NCI-H187 treated with DMSO at 0.1 percent for 48 hours (cell line): Measurements from ENCODE around the gene KLHL11.
"Not testable (repeated sequence)": the region's sequence is repeated elsewhere in the genome, so short reads cannot be mapped to it uniquely, and the experiment has no call there.

Experiments
- DNase-seq: peaks from one replicate; lab custom pipeline; 2025; lab: John Stamatoyannopoulos, UW

Gene KLHL11

DNA sequence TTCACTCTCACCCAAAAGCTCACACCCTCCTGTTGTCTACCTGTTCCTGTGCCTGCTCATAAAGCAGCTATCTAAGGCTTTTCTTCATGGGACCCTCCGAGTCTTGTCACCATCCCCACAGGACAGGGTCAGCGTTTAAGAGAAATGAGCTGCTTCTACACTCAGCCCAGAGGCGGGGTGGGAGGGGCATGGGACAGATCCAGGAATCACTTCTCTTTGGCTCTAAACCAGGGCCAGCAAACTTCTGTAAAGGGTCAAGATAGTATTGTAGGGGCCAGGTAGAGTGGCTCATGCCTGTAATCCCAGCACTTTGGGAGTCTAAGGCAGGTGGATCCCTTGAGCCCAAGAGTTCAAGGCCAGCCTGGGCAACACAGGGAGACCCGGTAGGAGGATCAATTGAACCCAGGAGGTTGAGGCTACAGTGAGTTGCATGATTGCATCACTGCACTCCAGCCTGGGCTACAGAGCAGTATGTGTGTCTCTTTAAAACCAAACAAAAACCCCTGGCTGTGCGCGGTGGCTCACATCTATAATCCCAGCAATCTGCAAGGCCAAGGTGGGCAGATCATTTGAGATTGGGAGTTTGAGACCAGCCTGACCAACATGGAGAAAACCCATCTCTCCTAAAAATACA is 23.2 kb upstream of the KLHL11 start:
- no peak for DNase-seq

DNA sequence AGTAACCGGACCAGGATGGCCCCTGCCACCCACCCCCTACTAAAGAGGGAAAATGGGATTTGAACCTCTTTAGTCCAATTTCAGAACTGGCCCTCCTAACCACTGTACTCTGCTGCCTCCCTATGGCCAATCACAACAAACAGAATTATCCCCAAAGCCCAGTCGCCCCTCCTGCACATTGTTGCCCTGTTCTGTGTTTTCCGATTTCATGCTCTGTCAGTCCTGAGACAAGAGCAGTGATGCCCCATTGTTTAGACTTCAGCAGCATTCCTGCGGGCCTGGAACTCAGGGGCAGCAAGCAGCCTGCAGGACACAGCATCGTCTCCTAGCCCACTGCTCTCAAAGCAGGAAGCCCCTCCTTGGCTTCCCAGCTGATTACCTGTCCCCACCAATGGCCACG is 20.5 kb upstream of the KLHL11 start:
- no peak for DNase-seq

DNA sequence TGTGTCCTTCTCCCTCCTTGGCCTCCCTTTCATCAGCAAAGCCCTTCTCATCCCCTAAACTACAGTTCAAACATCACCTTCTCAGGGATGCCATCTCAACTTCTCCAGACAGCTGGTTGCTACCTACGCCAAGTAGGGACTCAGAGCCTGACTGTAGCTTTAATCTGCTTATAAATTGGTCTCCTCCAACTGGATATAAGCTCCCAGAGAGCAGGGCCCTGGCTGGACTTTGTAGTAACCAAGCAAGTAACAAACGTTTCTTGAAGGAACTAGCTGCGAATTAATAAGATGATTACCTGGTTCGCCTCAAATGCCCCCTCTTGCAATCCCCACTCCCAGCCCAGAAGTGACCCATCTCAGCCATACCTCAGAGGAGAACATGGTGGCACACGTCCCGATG is 17.5 kb upstream of the KLHL11 start:
- no peak for DNase-seq

DNA sequence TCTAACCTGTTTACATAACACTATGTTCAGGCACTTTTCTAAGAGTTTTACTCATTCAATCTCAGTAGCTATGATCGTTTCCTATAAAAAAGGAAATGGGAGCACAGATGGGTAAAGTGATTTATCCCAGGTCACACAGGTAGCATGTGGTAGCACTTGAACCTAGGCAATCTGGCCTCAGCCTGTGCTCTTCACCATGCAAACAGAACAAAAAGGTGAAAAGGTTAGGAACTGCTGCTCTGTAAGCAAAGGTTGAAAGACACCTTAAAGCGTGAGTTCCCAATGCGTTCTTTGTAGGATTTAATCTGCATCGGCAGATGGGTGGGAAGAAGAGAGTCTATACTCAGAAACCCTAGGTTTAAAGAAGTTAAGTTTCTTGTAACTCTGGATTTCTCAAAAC is 14.9 kb upstream of the KLHL11 start:
- DNase-seq, result no peak

DNA sequence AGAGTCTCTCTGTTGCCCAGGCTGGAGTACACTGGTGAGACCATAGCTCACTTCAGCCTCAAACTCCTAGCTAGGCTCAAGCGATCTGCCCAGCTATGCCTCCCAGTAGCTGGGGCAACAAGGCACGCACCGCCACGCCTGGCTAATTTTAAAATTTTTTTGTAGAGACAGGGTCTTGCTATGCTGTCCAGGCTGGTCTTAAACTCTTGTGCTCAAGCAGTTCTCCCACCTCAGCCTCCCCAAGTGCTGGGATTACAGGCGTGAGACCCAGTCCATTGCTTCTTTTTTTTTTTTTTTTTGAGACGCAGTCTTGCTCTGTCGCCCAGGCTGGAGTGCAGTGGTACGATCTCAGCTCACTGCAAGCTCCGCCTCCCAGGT is 9.1 kb upstream of the KLHL11 start:
- DNase-seq, result not testable (repeated sequence)

DNA sequence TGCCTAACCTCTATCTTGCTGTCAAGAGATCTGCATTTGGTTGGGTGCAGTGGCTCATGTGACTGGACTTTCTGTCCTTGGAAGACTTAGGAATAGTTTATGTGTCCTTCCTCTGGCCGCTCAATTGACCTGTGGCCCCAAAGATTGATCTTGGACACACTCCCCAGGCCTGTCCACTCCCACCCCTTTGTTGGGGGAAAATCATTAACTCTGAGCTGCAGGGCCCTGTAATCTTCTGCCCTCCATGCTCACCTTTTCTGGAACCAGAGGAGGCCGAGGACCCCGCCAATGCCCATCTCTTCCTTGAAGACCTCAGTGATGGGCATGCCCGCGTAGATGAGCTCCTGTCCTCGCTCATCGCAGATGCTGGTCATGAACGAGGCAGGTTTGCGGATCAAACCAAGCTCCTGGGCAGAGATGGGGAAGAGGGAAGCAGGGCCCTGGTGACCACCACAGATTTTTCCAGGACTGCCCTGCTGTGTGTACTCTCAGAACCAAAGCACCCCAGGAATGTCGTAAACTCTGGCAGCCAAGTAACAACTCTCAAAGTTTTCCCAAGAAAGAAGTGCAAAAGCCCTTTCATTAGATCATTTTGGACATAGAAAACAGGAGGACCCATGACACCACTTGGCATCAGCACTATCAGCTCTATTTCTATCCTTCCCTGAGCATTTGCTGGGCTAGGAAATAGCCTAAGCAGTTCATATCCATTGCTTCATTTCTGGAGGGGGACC is 8.5 kb upstream of the KLHL11 start:
- no peak for DNase-seq

DNA sequence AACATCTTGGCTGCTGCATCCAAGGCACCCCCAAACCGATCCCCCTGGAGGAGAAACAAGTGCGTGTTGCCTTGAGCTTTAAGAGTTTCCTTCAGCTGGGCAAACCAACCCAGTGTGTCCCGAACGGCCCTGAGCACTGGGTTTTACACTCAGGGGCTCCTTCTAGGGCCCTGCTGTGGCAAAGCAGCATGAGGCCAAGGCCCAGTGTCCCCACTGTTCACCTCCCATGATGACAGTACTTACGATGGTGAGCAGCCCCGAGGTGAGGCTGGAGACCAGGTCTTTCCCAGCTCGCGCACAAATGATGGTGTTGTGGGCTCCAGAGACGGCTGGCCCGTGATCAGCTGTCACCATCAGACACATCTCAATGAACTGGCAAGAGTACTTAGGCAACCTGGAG is 6.6 kb upstream of the KLHL11 start:
- DNase-seq, result no peak

DNA sequence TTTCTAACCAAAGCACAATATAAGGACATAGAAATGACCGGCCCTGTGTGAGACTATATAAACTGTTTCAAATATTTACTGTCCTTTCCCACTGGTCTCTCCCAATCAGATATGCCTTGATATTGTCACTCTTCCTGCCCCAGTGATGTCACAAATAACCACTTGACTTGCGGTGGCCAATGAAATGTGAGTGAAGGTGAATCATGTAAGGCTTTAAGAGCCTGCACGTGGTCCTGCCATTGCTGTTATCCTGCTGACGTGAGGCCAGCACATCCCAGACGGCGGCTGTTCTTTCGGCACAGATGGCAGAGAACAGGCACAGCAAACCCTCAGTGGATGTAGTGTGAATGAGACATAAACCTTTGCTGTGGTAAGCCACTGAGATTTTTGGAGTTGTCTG is 5.4 kb upstream of the KLHL11 start:
- DNase-seq, result no peak

DNA sequence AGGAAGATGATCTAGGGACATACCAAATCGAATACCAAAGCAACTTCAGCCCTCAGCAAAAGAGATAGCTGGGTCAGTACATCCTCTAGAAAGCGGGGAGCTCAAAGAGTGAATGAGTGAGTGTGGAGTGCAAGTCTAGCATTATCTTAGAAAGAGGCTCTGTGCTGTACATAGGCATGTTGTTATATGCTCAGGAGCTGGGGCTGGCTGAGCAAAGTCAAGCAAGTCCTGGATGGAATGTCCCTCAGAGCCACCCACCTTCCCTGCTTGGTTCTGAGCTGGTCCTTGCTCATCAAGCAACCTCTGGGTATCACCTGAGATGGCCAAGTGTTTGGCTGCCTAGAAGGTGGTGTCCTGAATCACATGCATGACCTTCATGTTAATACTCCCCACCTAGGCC is 4.9 kb upstream of the KLHL11 start:
- DNase-seq, result no peak

DNA sequence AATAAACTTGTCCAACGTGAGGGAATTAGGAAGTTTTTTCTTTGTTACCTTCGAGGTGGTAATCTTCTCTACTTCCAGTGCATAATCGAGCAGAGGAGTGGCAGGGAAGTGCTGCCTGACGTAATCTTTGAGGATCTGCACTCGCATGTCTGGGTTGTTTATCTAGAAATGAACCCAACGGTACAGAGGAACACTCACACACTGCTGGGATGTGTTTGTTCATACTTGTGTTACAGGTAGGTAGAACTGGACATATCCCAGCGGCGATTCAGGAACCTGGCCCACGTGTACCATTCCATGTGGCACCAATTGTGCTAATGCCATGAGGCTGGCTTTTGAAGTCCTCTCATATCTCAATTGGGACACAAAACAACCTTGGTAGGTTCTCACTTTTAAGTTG is 4.2 kb upstream of the KLHL11 start:
- no peak for DNase-seq

DNA sequence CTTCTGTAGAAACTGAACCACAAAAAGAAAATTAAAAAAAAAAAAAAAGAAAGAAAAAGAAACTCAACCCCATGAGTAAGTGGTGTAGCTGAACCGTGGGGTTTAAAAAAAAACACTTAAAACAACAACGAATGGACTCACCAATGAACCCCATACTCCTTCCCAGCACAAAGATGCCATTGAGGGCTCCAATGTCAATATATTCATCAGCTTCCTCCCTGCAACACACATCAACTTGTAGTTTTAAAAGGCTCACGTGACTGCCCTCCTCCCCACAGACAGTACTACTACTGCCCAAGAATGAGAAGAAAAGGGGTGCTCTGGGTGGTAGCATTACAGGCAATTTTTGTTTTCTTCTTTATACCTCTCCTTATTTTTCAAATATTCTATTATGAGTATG is 3.3 kb upstream of the KLHL11 start:
- no peak for DNase-seq

DNA sequence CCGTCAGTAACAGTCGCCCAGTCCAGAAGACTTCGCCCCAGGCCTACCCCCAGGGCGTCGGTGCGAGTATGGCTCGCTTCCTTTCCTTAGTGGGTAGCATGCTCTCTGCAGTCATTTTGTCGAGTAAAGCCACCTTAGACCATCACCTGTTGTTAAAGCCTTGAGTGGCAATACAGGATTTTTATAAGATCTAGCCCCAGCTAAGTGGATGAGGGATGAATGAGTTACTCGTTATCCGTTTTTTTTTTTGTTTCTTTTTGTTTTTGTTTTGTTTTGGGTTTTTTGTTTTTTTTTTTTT is 322 bp upstream of the KLHL11 start:
- DNase-seq, result no peak

DNA sequence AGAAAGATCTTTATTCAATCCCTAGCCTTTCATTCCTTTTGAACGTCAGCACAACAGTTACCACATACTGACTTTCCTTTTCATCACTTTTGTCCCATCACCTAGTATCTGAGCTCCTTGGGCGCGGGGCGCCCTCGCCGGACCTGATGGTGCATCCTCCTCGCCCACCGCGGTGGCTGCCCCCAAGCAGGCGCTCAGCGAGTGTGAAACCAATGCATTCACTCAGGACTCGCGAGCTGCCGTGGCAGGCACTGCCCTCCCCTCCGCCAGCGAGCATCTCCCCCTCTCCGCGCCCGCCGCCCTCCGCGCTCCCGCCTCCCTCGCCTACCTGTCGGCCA is 756 bp downstream of the KLHL11 start:
- no peak for DNase-seq

DNA sequence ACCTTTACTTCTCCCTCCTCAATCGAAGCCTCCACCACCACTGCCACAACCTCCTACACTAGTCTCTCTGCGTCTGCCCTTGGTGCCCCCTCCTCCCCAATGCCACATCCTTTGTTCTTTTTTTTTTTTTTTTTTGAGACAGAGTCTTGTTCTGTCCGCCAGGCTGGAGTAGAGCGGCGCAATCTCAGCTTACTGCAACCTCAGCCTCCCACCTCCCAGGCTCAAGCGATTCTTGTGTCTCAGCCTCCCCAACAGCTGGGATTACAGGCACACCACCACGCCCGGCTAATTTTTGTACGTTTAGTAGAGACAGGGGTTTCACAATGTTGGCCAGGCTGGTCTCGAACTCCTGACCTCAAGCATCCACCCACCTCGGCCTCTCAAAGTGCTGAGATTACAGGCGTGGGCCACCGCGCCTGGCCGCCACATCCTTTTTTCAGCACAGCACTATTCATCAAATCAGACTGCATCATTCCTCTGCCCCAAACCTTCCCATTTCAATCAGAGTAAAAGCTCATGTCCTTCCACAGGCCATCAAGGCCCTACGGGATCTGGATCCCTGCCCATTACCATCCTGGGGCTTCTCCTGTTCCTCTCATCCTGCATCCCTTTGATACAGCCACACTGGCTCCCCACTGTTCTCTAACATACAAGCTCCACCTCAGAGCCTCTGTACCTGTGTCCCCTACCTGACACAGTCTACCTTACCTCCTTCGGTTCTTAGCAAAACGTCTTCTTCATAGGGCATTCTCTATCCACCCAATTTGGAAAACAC is 2.0 kb downstream of the KLHL11 start:
- no peak for DNase-seq

DNA sequence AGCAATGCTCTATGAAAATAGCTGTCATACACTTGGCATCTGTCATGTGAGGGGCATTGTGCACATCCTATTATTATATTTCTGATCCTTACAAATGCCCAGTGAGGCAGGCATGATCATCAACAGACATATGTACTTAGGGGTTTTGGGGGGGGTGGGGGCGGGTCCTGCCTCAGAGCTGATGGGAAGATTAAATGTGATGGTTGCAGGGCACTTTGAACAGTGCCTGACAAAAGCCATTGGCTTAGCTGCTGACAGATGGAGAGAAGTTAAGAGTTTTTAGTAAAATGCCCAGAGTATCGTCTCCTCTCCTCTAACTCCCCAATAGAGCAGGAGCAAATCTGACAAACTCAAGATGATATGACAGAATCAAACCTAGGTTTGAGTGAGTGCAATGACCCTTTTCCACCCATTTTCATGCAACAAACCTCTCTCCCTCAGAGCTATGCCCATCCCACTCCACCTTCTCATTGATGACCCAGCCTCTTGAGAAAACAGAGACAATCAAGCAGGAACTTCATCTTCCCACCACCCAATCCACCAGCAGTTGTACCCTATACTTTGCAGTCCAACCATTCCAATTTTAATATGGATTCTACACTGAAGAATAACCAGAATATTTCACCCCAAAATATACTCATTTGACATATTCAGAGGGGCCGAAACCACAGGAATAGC is 4.8 kb downstream of the KLHL11 start:
- no peak for DNase-seq

DNA sequence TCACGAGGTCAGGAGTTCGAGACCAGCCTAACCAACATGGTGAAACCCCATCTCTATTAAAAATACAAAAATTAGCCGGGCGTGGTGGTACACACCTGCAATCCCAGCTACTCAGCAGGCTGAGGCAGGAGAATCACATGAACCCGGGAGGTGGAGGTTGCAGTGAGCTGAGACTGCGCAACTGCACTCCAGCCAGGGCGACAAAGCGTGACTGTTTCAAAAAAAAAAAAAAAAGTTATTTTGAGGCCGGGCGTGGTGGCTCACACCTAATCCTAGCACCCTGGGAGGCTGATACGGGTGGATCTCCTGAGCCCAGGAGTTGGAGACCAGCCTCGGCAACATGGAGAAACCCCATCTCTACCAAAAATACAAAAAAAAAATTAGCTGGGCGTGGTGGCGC is 13.8 kb downstream of the KLHL11 start:
- not testable (repeated sequence) for DNase-seq

DNA sequence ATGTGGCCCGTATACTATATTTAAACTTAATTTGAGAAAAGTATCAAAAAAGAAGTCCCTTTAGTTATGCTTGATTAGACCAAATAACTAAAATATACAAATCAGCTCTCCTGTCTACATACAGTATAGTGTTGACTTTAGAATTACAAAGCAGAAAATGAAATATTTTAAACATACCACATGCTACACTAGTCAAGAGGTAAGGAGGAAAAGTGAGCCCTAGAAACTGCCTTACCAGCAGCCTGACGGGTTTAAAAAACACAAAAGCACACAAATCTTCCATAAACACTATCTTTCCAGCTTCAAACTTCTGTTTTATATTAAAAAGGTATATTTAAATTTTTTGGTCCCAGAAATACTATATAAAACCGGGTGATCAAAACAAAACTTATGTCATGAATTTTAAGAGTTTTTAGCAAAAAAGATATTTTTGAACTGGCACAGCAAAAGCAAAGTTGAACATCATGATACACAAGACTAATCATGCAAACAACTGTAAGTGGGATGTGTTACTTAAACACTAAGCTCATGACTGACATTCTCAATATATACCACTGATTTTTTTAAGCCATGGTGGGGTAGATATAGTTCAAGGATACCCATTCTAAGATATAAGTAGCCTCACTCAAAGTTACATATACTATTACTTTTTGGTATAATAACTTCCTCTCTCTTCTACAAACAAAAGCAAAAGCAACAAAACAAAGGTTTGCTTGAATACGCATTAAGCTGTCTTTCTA is 15.8 kb downstream of the KLHL11 start:
- no peak for DNase-seq

DNA sequence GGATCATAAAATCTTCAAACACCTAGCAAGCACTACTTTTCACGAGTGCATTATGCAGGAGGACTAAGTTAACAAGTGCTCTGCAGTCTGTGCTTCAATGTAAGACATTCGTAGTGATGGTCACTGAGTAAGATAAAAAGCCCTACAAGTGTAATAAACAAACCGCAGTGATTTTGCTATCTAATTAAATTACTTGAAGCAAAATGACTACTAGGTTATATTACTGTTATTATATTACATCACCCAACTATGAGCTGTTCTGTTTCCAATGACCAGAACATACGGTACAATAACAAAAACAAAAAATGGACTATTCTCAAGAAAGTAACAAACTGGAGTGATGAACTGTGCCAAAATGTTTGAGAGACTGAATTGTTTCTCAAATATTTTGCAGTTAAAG is 16.4 kb downstream of the KLHL11 start:
- no peak for DNase-seq

DNA sequence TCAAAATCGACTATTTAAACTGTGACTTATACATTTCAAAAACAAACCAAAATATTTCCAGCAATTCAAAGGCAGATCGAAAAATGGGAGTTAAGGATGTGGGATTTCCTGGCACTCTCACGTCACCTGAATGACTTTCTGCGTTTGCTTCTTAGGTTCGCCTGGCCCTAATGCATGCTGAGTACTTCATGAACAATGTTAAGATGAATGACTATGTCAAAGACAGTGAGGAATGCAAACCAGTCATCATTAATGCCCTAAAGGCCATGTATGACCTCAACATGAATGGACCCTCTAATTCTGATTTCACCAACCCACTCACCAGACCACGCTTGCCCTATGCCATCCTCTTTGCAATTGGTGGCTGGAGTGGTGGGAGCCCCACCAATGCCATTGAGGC is 20.3 kb downstream of the KLHL11 start:
- no peak for DNase-seq

DNA sequence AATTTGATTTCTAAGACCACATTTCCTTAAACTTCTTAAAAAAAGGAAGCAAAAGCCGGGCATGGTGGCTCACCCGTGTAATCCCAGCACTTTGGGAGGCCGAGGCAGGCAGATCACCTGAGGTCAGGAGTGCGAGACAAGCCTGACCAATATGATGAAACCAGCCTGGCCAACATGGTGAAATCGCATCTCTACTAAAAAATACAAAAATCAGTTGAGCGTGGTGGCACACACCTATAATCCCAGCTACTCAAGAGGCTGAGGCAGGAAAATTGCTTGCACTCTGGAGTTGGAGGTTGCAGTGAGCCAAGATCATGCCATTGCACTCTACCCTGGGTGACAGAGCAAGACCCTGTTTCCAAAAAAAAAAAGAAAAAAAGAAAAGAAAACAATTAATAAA is 24.4 kb downstream of the KLHL11 start:
- DNase-seq, result not testable (repeated sequence)

DNA sequence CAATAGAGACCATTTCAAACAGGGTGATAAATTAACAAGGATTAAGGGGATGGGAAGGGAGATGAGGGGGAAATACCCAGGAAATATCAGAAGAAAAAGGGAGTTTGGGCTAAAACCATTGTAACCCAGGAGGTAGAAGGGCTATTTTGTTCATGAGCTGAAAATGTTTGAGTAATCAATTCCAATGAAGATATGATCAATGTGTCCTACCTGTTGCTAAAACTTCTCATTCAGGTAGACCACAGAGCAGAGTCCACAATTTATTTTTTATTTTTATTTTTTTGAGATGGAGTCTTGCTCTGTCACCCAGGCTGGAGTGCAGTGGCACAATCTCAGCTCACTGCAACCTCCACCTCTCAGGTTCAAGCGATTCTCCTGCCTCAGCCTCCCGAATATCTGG is 25.8 kb downstream of the KLHL11 start:
- DNase-seq, result not testable (repeated sequence)

DNA sequence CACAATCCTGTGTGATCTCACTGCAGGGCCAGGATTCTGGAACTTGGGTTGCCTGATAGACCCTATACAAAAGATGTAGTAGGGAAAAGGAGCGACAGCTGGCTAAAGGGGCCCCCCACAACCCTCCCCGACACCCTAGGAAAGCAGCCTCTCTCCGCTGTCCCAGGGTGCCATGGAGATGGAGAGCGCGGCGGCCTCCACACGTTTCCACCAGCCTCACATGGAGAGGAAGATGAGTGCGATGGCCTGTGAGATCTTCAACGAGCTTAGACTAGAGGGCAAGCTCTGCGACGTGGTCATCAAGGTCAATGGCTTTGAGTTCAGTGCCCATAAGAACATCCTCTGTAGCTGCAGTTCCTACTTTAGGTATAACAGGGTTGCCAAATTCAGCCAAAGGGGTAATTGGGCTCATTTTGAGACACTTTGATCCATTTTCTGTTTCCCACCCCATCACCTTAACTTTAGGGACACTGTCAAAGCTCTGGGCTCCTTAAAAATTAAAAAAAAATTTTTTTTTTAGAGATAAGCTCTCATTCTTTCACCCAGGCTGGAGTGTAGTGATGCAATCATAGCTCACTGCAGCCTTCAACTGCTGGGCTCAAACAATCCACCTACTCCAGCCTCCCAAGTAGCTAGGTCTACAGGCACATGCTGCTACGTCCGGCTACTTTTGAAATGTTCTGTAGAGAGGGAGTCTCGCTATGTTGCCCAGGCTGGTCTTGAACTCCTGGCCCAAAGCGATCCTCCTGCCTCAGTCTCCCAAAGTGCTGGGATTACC is 27.3 kb downstream of the KLHL11 start, which contains the start of gene KLHL10:
KLHL10 (plus strand) TSS at position 65 of the 778 bp plus-strand sequence; CDS start at position 173, 108 bp downstream.
- DNase-seq, result no peak
